ENCODE measurements around the gene CHKA. TPM values are rescaled to one million over a fixed set of nuclear protein-coding genes. Genes with fewer than 3 reads are reported as not detected.
A peak's percentile ranks its signal among the peaks of the same experiment; 100 is the strongest.

CHKA gene
- total and polyA plus RNA-seq, 9 of the 15 experiments (the other 6 are each of a cell fraction or from before 2014, with no cell fraction given) = 3.6 to 37.0 (median 30.2) TPM

GRCh38 chr11:68040101-68040956 is 80.9 kb downstream of the CHKA start (continued):
- TF ChIP-seq ZNF395 (CRISPR knock-in tag; IDR thresholded peaks at IDR 0.05) (no peak), POLR2A (conservative IDR thresholded peaks at IDR 0.05) (peak; percentile 38; the same call in 1 of the 2 replicates), ZNF121 (CRISPR knock-in tag; conservative IDR thresholded peaks at IDR 0.05) (no peak), CBFA2T2 (conservative IDR thresholded peaks at IDR 0.05) (no peak), RAD51 (IDR thresholded peaks at IDR 0.05; ENCODE audit: borderline replicate concordance, low read depth) (no peak), ZNF140 (CRISPR knock-in tag; IDR thresholded peaks at IDR 0.05) (no peak), NR2C2 (CRISPR knock-in tag; IDR thresholded peaks at IDR 0.05) (no peak), NR2C2 (tag; IDR thresholded peaks at IDR 0.05) (no peak), SETDB1 (IDR thresholded peaks at IDR 0.05; ENCODE audit: low read length) (no peak), ZSCAN32 (CRISPR knock-in tag; IDR thresholded peaks at IDR 0.05) (no peak), YBX1 (IDR thresholded peaks at IDR 0.05) (no peak), ZNF124 (CRISPR knock-in tag; IDR thresholded peaks at IDR 0.05) (no peak), C11orf30 (IDR thresholded peaks at IDR 0.05; ENCODE audit: low read depth) (no peak), GTF2E2 (tag; IDR thresholded peaks at IDR 0.05) (no peak), ZNF431 (CRISPR knock-in tag; IDR thresholded peaks at IDR 0.05) (no peak), CHD4 (IDR thresholded peaks at IDR 0.05; ENCODE audit: insufficient read depth, insufficient replicate concordance, low read depth, low read length, poor library complexity, severe bottlenecking) (no peak)
- TF ChIP-seq, protein P1, sequence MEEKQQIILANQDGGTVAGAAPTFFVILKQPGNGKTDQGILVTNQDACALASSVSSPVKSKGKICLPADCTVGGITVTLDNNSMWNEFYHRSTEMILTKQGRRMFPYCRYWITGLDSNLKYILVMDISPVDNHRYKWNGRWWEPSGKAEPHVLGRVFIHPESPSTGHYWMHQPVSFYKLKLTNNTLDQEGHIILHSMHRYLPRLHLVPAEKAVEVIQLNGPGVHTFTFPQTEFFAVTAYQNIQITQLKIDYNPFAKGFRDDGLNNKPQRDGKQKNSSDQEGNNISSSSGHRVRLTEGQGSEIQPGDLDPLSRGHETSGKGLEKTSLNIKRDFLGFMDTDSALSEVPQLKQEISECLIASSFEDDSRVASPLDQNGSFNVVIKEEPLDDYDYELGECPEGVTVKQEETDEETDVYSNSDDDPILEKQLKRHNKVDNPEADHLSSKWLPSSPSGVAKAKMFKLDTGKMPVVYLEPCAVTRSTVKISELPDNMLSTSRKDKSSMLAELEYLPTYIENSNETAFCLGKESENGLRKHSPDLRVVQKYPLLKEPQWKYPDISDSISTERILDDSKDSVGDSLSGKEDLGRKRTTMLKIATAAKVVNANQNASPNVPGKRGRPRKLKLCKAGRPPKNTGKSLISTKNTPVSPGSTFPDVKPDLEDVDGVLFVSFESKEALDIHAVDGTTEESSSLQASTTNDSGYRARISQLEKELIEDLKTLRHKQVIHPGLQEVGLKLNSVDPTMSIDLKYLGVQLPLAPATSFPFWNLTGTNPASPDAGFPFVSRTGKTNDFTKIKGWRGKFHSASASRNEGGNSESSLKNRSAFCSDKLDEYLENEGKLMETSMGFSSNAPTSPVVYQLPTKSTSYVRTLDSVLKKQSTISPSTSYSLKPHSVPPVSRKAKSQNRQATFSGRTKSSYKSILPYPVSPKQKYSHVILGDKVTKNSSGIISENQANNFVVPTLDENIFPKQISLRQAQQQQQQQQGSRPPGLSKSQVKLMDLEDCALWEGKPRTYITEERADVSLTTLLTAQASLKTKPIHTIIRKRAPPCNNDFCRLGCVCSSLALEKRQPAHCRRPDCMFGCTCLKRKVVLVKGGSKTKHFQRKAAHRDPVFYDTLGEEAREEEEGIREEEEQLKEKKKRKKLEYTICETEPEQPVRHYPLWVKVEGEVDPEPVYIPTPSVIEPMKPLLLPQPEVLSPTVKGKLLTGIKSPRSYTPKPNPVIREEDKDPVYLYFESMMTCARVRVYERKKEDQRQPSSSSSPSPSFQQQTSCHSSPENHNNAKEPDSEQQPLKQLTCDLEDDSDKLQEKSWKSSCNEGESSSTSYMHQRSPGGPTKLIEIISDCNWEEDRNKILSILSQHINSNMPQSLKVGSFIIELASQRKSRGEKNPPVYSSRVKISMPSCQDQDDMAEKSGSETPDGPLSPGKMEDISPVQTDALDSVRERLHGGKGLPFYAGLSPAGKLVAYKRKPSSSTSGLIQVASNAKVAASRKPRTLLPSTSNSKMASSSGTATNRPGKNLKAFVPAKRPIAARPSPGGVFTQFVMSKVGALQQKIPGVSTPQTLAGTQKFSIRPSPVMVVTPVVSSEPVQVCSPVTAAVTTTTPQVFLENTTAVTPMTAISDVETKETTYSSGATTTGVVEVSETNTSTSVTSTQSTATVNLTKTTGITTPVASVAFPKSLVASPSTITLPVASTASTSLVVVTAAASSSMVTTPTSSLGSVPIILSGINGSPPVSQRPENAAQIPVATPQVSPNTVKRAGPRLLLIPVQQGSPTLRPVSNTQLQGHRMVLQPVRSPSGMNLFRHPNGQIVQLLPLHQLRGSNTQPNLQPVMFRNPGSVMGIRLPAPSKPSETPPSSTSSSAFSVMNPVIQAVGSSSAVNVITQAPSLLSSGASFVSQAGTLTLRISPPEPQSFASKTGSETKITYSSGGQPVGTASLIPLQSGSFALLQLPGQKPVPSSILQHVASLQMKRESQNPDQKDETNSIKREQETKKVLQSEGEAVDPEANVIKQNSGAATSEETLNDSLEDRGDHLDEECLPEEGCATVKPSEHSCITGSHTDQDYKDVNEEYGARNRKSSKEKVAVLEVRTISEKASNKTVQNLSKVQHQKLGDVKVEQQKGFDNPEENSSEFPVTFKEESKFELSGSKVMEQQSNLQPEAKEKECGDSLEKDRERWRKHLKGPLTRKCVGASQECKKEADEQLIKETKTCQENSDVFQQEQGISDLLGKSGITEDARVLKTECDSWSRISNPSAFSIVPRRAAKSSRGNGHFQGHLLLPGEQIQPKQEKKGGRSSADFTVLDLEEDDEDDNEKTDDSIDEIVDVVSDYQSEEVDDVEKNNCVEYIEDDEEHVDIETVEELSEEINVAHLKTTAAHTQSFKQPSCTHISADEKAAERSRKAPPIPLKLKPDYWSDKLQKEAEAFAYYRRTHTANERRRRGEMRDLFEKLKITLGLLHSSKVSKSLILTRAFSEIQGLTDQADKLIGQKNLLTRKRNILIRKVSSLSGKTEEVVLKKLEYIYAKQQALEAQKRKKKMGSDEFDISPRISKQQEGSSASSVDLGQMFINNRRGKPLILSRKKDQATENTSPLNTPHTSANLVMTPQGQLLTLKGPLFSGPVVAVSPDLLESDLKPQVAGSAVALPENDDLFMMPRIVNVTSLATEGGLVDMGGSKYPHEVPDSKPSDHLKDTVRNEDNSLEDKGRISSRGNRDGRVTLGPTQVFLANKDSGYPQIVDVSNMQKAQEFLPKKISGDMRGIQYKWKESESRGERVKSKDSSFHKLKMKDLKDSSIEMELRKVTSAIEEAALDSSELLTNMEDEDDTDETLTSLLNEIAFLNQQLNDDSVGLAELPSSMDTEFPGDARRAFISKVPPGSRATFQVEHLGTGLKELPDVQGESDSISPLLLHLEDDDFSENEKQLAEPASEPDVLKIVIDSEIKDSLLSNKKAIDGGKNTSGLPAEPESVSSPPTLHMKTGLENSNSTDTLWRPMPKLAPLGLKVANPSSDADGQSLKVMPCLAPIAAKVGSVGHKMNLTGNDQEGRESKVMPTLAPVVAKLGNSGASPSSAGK (IDR thresholded peaks at IDR 0.05) = no peak
